Measurements from ENCODE around the gene BAAT. TPM values are rescaled to one million over a fixed set of nuclear protein-coding genes. Genes with fewer than 3 reads are reported as not detected.
"Not testable (repeated sequence)": the region's sequence is repeated elsewhere in the genome, so short reads cannot be mapped to it uniquely, and the experiment has no call there.

BAAT gene
- 0.19 TPM in 1 of 2 replicates, not detected in the other for total RNA-seq (2014; rRNA removed; shearing (Covaris generic); ENCODE audit: low replicate concordance)

- not testable (repeated sequence) for H3K4me1 ChIP-seq (ENCODE audit: low read length); H2AFZ ChIP-seq (ENCODE audit: low read length); H4K20me1 ChIP-seq (ENCODE audit: insufficient read depth, low read depth, low read length); H3K27ac ChIP-seq (ENCODE audit: low read length); H3K4me2 ChIP-seq (ENCODE audit: low read depth, low read length, poor library complexity, severe bottlenecking); H3K9ac ChIP-seq (ENCODE audit: low read length); H3K9me3 ChIP-seq (ENCODE audit: low read length); H3K27me3 ChIP-seq (ENCODE audit: low read length); H3K9me2 ChIP-seq (replicated peaks; ENCODE audit: insufficient read depth, low read length); H3K79me2 ChIP-seq (ENCODE audit: low read length); H3K4me3 ChIP-seq (ENCODE audit: low read length); DNase-seq
- H3K36me3 ChIP-seq (ENCODE audit: insufficient read depth, low read length) = peaks cover 30% of the 10 kb centered on the region
These were observed at the start of gene BAAT for GRCh38 chr9:101384873-101385536. BAAT (minus strand) TSS chr9:101385006; CDS start chr9:101371404, 13,602 bp downstream.

- no peak overlapping the region for H3K27ac ChIP-seq (ENCODE audit: low read length)
- no peak for DNase-seq
- H3K9ac ChIP-seq (ENCODE audit: low read length) = no peak overlapping the region
- H3K79me2 ChIP-seq (ENCODE audit: low read length) = no peaks in the 10 kb centered on the region
- no peaks in the 10 kb centered on the region for H3K9me3 ChIP-seq (ENCODE audit: low read length)
- H3K4me1 ChIP-seq (ENCODE audit: low read length) = no peaks in the 10 kb centered on the region
- H2AFZ ChIP-seq (ENCODE audit: low read length) = no peak overlapping the region
- H3K9me2 ChIP-seq (replicated peaks; ENCODE audit: insufficient read depth, low read length) = no peaks in the 10 kb centered on the region
- no peak overlapping the region for H3K4me3 ChIP-seq (ENCODE audit: low read length)
- H3K27me3 ChIP-seq (ENCODE audit: low read length) = no peaks in the 10 kb centered on the region
- no peaks in the 10 kb centered on the region for H3K36me3 ChIP-seq (ENCODE audit: insufficient read depth, low read length)
- H3K4me2 ChIP-seq (ENCODE audit: low read depth, low read length, poor library complexity, severe bottlenecking) = no peak overlapping the region
- no peaks in the 10 kb centered on the region for H4K20me1 ChIP-seq (ENCODE audit: insufficient read depth, low read depth, low read length)
These were observed 48.4 kb upstream of the BAAT start for GRCh38 chr9:101433229-101433628.

GRCh38 chr9:101432740-101433139, 47.9 kb upstream of the BAAT start:
- H3K9me2 ChIP-seq (replicated peaks; ENCODE audit: insufficient read depth, low read length) = no peaks in the 10 kb centered on the region
- no peak overlapping the region for H3K27ac ChIP-seq (ENCODE audit: low read length)
- H3K4me2 ChIP-seq (ENCODE audit: low read depth, low read length, poor library complexity, severe bottlenecking) = no peak overlapping the region
- no peak overlapping the region for H2AFZ ChIP-seq (ENCODE audit: low read length)
- H3K36me3 ChIP-seq (ENCODE audit: insufficient read depth, low read length) = no peaks in the 10 kb centered on the region
- no peaks in the 10 kb centered on the region for H3K27me3 ChIP-seq (ENCODE audit: low read length)
- H3K4me3 ChIP-seq (ENCODE audit: low read length) = no peak overlapping the region
- DNase-seq = no peak
- no peak overlapping the region for H3K9ac ChIP-seq (ENCODE audit: low read length)
- no peaks in the 10 kb centered on the region for H3K9me3 ChIP-seq (ENCODE audit: low read length)
- H4K20me1 ChIP-seq (ENCODE audit: insufficient read depth, low read depth, low read length) = no peaks in the 10 kb centered on the region
- H3K4me1 ChIP-seq (ENCODE audit: low read length) = no peaks in the 10 kb centered on the region
- H3K79me2 ChIP-seq (ENCODE audit: low read length) = no peaks in the 10 kb centered on the region

GRCh38 chr9:101432171-101432570, 47.4 kb upstream of the BAAT start:
- Histone ChIP-seq H3K9me3 (ENCODE audit: low read length) (no peaks in the 10 kb centered on the region), H3K27ac (ENCODE audit: low read length) (no peak overlapping the region), H3K9me2 (replicated peaks; ENCODE audit: insufficient read depth, low read length) (no peaks in the 10 kb centered on the region), H3K9ac (ENCODE audit: low read length) (no peak overlapping the region), H3K27me3 (ENCODE audit: low read length) (no peaks in the 10 kb centered on the region), H4K20me1 (ENCODE audit: insufficient read depth, low read depth, low read length) (no peaks in the 10 kb centered on the region), H3K4me1 (ENCODE audit: low read length) (no peaks in the 10 kb centered on the region), H3K79me2 (ENCODE audit: low read length) (no peaks in the 10 kb centered on the region), H3K36me3 (ENCODE audit: insufficient read depth, low read length) (no peaks in the 10 kb centered on the region), H3K4me3 (ENCODE audit: low read length) (no peak overlapping the region), H3K4me2 (ENCODE audit: low read depth, low read length, poor library complexity, severe bottlenecking) (no peak overlapping the region), H2AFZ (ENCODE audit: low read length) (no peak overlapping the region)
- no peak for DNase-seq

- no peak overlapping the region for H3K4me3 ChIP-seq (ENCODE audit: low read length)
- no peak overlapping the region for H2AFZ ChIP-seq (ENCODE audit: low read length)
- no peaks in the 10 kb centered on the region for H3K9me2 ChIP-seq (replicated peaks; ENCODE audit: insufficient read depth, low read length)
- H3K79me2 ChIP-seq (ENCODE audit: low read length) = no peaks in the 10 kb centered on the region
- no peaks in the 10 kb centered on the region for H3K9me3 ChIP-seq (ENCODE audit: low read length)
- H3K27ac ChIP-seq (ENCODE audit: low read length) = no peak overlapping the region
- H3K36me3 ChIP-seq (ENCODE audit: insufficient read depth, low read length) = no peaks in the 10 kb centered on the region
- H3K4me2 ChIP-seq (ENCODE audit: low read depth, low read length, poor library complexity, severe bottlenecking) = no peak overlapping the region
- no peak for DNase-seq
- H3K27me3 ChIP-seq (ENCODE audit: low read length) = no peaks in the 10 kb centered on the region
- H3K4me1 ChIP-seq (ENCODE audit: low read length) = no peaks in the 10 kb centered on the region
- no peaks in the 10 kb centered on the region for H4K20me1 ChIP-seq (ENCODE audit: insufficient read depth, low read depth, low read length)
- H3K9ac ChIP-seq (ENCODE audit: low read length) = no peak overlapping the region
These were observed 44.9 kb upstream of the BAAT start for GRCh38 chr9:101429736-101430135.

- no peak overlapping the region for H3K27ac ChIP-seq (ENCODE audit: low read length)
- no peak overlapping the region for H2AFZ ChIP-seq (ENCODE audit: low read length)
- H3K9ac ChIP-seq (ENCODE audit: low read length) = no peak overlapping the region
These were observed 44.1 kb upstream of the BAAT start for GRCh38 chr9:101428909-101429308.

GRCh38 chr9:101427957-101428655, 43.3 kb upstream of the BAAT start:
- no peaks in the 10 kb centered on the region for H3K27me3 ChIP-seq (ENCODE audit: low read length)
- H3K9me3 ChIP-seq (ENCODE audit: low read length) = no peaks in the 10 kb centered on the region
- DNase-seq = no peak
- H3K4me3 ChIP-seq (ENCODE audit: low read length) = no peak overlapping the region
- H3K36me3 ChIP-seq (ENCODE audit: insufficient read depth, low read length) = no peaks in the 10 kb centered on the region
- no peaks in the 10 kb centered on the region for H3K4me1 ChIP-seq (ENCODE audit: low read length)
- no peaks in the 10 kb centered on the region for H4K20me1 ChIP-seq (ENCODE audit: insufficient read depth, low read depth, low read length)
- H3K27ac ChIP-seq (ENCODE audit: low read length) = no peak overlapping the region
- no peaks in the 10 kb centered on the region for H3K79me2 ChIP-seq (ENCODE audit: low read length)
- no peak overlapping the region for H3K4me2 ChIP-seq (ENCODE audit: low read depth, low read length, poor library complexity, severe bottlenecking)
- no peaks in the 10 kb centered on the region for H3K9me2 ChIP-seq (replicated peaks; ENCODE audit: insufficient read depth, low read length)
- H2AFZ ChIP-seq (ENCODE audit: low read length) = no peak overlapping the region
- H3K9ac ChIP-seq (ENCODE audit: low read length) = no peak overlapping the region

More at GRCh38 chr9:101428909-101429308, 44.1 kb upstream of the BAAT start:
- Histone ChIP-seq H3K4me1 (ENCODE audit: low read length) (no peaks in the 10 kb centered on the region), H4K20me1 (ENCODE audit: insufficient read depth, low read depth, low read length) (no peaks in the 10 kb centered on the region), H3K79me2 (ENCODE audit: low read length) (no peaks in the 10 kb centered on the region), H3K9me3 (ENCODE audit: low read length) (no peaks in the 10 kb centered on the region), H3K36me3 (ENCODE audit: insufficient read depth, low read length) (no peaks in the 10 kb centered on the region), H3K4me2 (ENCODE audit: low read depth, low read length, poor library complexity, severe bottlenecking) (no peak overlapping the region), H3K27me3 (ENCODE audit: low read length) (no peaks in the 10 kb centered on the region), H3K9me2 (replicated peaks; ENCODE audit: insufficient read depth, low read length) (no peaks in the 10 kb centered on the region), H3K4me3 (ENCODE audit: low read length) (no peak overlapping the region)
- DNase-seq = no peak

- Histone ChIP-seq H4K20me1 (ENCODE audit: insufficient read depth, low read depth, low read length) (no peaks in the 10 kb centered on the region), H3K9ac (ENCODE audit: low read length) (no peak overlapping the region), H3K27ac (ENCODE audit: low read length) (no peak overlapping the region), H3K36me3 (ENCODE audit: insufficient read depth, low read length) (no peaks in the 10 kb centered on the region), H3K79me2 (ENCODE audit: low read length) (no peaks in the 10 kb centered on the region), H3K27me3 (ENCODE audit: low read length) (no peaks in the 10 kb centered on the region), H3K4me3 (ENCODE audit: low read length) (no peak overlapping the region), H2AFZ (ENCODE audit: low read length) (no peak overlapping the region), H3K9me3 (ENCODE audit: low read length) (no peaks in the 10 kb centered on the region), H3K4me1 (ENCODE audit: low read length) (no peaks in the 10 kb centered on the region), H3K9me2 (replicated peaks; ENCODE audit: insufficient read depth, low read length) (no peaks in the 10 kb centered on the region), H3K4me2 (ENCODE audit: low read depth, low read length, poor library complexity, severe bottlenecking) (no peak overlapping the region)
- DNase-seq = no peak
These were observed 42.6 kb upstream of the BAAT start for GRCh38 chr9:101427358-101427757.
